Measurements from ENCODE around the gene PXN. TPM values are rescaled to one million over a fixed set of nuclear protein-coding genes. Genes with fewer than 3 reads are reported as not detected.
"Not testable (repeated sequence)": the region's sequence is repeated elsewhere in the genome, so short reads cannot be mapped to it uniquely, and the experiment has no call there.

The PXN gene
- total RNA-seq, 1 donor from 2014 or later = 123 TPM

DNA sequence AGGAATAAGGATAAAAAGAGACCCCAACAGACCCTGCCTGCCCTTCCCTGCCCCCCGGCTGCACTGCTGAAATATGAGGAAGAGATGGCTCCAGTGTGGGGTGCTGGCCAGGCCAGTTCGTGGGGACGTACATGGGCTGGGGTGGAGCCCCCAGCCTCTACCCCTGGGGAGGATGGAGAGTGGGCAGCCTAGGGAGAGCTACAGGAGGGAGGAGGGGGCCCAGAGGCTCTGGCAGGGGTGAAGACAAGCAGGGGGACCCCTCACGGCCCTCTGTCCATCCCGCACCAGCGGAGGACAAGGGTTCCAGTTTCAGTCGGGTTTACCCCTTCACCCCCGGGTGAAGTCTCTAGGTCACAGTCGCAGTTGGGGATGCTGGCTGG is 53.6 kb downstream of the PXN start:
- no peak for DNase-seq (ENCODE audit: low spot score)

DNA sequence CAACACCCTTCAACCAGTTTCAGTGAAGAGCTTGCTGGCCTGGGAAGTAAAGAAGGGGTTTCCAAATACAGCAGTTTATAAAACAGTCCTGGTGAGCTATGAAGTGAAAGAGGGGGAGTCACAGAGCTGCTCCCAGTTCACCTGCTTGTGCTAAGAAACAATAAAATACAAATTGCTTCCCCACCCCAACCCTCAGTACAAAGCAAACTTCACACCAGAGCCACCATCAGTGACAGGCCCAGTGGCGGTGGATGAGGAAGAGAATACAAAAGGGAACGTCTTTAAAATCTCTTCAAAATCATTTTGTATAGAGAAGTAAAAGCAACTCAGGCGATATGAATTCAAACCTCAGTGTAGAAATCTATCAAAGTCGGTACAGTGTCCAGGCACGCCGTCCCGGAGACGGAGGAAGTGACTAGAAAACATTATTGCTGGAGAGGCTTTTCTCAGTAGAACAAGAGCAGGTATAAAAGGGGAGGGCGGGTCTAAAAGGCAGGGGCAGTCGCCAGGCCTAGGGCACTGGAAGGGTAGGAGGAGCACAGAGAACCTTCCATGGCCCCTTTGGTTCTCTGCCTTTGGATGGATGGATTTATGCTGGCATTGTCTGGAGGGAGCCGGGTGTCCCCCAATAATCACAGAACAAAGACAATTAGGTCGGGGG is 54.2 kb downstream of the PXN start:
- DNase-seq (ENCODE audit: low spot score) = no peak

DNA sequence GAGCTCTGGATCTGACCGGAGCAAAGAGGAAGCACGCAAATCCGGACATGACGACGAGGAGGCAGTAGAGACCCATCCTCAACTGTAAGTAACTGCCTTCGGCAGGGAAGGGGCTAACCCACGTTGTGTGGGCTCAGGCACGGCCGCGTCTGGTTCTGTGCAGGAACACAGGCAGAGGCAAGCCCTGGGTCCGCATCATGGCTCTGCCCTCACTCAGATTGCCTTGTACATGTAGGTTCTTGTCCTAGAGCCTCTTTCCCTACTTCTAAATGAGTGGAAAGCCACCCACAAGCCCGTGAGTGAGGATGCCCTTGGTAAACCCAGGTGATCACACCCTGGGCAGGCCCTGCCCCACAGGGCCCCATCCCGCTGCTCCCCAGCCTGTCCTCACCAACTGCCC is 55.7 kb downstream of the PXN start:
- no peak for DNase-seq (ENCODE audit: low spot score)

DNA sequence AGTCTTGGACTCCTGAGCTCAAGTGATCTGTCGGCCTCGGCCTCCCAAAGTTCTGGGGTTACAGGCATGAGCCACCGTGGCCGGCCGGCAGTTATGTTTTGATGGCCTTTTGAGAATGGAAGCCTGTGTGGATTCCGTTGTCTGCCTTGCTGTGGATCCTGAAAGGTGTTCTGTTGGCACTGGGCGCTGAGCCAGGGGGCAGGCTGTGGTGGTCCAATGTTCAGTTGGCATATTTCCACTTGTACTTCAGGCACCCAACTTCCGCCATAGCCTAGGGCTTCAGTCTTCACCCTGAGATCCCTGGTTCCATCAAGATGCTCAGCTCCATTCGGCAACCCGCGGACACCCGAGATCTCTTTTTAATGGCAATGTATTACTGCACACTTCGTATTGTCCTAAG is 58.3 kb downstream of the PXN start:
- no peak for DNase-seq (ENCODE audit: low spot score)

DNA sequence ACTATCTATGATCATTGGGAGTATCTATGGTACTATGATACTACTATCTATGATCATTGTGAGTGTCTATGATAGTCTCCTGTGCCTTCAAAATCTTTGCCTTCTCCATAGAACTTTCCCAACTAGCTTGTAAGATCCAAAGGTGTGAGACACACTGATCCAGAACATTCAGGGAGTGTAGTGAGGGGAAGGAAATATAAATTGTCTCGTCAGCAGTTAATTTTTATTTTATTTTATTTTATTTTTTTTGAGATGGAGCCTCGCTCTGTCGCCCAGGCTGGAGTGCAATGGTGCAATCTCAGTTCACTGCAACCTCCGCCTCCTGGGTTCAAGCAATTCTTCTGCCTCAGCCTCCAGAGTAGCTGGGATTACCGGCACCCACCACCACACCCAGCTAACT is 58.7 kb downstream of the PXN start:
- not testable (repeated sequence) for DNase-seq (ENCODE audit: low spot score)

DNA sequence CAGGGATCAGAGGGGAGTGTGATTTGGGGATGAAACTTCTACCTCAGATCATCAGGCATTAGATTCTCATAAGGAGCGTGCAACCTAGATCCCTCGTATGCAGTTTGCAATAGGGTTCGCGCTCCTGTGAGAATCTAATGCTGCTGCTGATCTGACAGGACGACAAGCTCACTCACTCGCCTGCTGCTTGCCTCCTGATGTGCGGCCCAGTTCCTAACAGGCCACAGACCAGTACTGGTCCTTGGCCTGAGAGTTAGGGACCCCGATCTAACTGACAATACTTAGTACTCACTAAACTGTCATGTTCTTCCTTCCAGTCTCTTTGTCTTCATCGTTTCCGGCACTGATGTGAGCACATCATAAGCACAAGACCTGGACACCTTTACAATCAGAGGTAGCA is 59.3 kb downstream of the PXN start:
- DNase-seq (ENCODE audit: low spot score) = no peak

DNA sequence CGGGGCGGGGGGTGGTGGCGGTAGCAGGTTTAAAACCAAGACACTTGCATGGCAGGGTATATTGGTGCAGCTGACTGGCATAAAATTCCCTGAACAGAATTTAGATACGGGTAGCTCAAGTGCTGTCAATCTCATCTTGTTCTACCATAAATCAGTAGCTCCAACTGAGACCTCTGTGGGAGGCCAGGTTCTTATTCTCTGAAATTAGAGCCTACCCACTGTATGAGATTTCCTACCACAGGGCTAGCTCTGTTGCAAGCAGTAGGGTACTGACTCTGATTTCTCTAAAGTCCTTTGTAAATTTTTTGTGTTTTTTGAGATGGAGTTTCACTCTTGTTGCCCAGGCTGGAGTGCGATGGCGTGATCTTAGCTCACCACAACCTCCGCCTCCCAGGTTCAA is 61.4 kb downstream of the PXN start:
- DNase-seq (ENCODE audit: low spot score) = no peak

DNA sequence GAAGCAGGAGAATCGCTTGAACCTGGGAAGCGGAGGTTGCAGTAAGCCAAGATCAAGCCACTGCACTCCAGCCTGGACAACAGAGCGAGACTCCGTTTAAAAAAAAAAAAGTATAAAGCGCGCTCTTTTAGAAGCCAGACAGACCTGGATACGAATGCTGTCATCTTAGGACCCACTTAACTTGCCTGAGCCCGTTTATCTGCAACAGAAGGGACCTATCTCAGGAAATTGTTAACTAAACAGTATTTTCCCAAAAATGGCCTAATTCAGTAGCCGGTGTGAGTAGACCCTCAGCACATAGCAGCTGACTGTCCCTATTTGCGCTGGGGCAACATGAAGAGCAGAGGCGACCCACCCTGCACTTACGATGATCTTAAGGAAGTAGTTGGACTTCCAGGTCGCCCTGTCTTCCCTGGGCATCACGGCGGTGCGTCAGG is 65.1 kb downstream of the PXN start:
- no peak for DNase-seq (ENCODE audit: low spot score)

DNA sequence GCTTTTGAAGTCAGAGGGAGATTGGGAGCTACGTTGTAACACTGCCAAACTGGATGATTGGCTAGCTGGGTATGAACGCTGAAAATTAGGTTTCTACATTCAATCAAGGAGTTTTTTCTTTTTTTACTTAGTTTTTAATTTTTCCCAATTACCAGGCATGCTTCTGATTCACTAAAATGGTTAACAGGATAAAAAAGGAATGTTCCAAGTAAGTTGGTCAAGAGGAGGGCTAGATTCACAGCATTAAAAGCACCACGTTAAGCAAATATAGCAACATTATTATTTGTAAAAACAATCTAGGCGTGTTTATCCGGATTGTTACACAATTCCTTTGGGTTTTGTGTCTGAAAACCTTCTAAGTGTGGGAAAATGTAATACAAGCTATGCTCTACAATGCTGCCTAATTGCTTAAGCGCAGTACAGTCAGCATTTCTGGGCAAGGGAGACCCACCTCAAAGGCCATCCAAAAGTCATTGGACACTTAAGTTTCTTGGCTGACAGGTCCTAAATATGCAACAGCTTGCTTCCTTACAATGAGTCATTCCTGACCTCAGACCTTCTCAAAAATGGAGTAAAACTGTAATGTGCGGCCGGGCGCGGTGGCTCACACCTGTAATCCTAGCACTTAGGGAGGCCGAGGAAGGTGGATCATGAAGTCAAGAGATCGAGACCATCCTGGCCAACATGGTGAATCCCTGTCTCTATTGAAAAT is 65.8 kb downstream of the PXN start:
- no peak for DNase-seq (ENCODE audit: low spot score)

DNA sequence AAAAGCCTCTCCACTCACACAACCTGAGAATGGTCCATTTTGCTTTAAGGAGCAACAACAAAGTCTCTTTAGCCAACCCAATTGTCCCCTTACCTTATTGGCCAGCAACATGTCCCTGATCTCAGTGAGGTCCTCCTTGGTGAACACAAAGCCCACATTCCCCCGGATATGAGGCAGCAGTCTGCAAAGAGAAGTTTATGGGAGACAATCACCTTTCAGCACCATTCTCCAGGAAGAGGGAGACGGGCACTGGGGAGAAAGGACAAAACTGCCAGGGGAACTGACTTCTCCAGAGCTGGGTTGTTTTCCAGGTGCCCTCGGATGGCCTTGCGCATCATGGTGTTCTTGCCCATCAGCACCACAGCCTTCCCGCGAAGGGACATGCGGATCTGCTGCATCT is 66.5 kb downstream of the PXN start:
- no peak for DNase-seq (ENCODE audit: low spot score)

DNA sequence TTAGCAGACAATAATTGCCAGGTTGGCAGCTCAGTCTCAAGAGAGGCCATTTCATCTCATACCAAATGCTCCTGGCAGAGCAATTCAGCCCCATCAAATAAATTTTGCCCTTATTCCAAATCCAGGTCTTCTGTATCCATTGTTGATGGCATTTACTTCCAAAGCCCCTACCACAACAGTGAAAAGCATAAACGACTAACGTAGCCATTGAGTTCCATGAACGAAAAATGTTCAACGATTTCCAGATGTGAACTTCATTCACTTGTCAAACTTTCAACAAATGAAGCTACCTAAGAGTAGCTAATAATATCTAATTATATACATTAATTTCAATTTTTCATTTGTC is 68.0 kb downstream of the PXN start:
- DNase-seq (ENCODE audit: low spot score) = no peak

DNA sequence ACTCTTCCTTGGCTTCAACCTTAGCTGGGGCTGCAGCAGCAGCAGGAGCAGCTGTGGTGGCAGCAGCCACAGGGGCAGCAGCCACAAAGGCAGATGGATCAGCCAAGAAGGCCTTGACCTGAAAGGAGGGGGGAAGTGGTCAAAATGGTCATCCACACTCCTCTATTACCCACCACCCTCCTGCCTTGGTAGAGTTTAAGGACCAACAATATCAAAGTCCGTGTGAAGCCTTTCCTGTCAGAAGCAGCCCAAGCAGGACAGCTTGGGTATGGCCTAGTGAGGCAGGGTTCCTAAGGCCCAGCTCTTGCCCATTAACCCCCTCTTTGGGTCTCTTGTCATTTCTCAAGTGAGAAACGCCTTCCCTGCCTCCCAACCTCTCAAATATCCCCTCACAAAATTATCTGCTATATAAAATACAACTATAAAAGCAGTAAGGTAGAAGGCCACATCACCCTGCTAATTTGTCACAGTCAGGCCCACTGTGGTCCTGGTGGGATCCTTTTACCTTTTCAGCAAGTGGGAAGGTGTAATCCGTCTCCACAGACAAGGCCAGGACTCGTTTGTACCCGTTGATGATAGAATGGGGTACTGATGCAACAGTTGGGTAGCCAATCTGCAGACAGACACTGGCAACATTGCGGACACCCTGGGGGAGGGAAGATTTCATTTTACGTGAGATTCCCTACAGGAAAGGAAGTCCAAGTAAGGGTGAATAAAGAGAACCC is 68.6 kb downstream of the PXN start:
- DNase-seq (ENCODE audit: low spot score) = not testable (repeated sequence)

DNA sequence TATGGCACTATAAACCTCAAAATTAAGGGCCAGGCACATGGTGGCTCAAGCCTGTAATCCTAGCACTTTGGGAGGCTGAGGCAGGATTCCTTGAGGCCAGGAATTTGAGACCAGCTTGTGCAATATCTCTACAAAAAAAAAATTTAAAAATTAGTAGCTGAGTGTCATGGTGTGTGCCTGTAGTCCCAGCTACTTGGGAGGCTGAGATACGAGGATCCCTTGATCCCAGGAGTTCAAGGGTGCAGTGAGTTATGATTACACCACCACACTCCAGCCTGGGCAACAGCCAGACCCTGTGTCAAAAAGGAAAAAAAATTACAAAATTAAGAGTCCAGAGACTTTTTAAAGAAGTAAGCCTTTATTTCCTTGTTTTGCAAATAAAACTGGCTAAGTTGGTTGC is 69.2 kb downstream of the PXN start:
- no peak for DNase-seq (ENCODE audit: low spot score)

DNA sequence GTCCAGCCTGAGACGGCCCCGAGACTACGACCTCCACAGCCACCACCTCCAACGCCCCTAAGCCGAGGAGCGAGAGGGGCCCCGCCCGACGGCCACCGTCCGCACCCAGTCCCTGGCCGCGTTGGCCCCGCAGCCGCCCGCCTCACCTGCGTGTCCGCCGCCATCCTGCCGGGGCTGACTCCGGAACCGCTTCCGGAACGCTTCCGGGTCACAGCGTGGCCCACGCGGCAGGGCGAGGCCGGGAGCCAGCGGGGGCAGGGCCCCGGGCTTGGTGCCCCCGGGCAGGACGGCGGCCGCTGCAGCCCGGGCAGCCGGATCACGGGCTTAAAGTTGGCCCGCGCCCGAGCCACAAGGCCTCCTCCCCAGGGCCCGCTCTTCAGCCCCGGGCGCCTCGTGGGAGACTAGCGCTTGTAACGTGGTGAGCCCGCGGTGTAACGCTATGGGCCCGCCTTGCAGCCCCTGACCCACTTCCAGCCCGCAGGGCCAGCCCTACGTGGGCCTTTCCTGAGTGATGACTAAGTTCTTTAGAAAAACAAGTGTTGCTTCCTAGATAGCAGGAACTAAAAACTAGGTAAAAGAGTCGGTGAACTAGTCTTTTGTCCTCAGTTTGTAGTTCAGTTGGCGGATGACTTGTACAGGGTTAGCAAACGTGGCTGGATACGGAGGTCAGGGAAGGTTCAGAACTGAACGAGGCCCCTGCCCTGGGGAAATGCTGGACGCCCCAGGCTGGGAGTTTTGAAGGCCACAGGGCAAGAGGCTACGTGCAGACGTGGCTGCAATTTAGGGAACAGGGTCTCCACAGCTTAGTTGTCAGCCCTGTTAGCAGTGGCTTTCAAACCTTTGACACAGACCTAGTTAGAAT is 70.8 kb downstream of the PXN start, which contains the start of gene GCN1:
GCN1 (minus strand) TSS at position 182 of the 862 bp plus-strand sequence; CDS start at position 164, 18 bp downstream.
- peak; percentile 97 for DNase-seq (ENCODE audit: low spot score)

DNA sequence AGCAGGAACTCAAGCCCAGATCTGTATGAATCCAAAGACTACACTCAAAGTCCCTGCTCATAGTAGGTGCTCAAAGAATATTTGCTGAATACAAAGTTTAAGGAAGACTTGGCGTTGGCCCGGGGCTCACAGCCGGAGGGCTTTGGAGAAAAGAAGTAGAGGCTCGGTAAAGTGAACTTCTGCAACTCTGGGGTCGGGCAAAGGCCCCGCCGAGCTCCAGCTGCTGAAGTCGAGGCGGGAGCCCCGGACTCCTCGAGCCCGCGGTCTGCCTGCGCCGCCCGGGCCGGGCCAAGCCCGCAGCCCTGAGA is 71.3 kb downstream of the PXN start:
- no peak for DNase-seq (ENCODE audit: low spot score)

DNA sequence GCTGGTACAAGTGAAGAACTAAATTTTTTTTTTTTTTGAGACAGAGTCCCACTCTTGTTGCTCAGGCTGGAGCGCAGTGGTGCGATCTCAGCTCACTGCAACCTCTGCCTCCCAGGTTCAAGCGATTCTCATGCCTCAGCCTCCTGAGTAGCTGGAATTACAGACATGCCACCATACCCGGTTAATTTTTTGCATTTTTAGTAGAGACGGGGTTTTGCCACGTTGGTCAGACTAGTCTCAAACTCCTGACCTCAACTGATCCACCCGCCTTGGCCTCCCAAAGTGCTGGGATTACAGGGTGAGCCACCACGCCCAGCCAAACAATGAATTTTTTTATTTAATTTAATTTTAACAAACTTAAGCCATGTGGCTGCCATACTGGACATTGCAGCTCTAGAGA is 72.2 kb downstream of the PXN start:
- not testable (repeated sequence) for DNase-seq (ENCODE audit: low spot score)

DNA sequence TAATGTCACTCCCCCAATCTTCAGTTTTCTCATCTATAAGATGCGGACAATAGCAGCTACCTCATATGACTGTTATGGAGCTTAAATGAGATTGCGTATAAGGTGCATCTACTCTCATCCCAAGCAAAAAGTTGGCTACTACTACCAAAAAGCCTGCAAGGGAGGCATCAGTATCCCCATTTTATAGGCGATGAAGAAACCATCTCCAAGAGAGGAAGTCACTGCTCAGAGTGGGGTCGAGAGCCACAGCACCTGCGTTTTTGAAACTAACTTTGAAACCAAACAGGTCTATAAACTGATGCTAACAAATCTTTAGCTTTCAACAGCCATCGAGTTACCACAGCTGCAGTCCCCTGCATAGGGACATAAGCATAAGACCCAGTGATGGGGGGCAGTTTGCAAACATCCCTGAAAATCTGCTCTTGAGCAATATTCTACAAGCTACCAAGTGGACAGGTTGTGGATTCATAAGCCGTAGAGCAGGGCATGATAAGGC is 74.5 kb downstream of the PXN start:
- no peak for DNase-seq (ENCODE audit: low spot score)

DNA sequence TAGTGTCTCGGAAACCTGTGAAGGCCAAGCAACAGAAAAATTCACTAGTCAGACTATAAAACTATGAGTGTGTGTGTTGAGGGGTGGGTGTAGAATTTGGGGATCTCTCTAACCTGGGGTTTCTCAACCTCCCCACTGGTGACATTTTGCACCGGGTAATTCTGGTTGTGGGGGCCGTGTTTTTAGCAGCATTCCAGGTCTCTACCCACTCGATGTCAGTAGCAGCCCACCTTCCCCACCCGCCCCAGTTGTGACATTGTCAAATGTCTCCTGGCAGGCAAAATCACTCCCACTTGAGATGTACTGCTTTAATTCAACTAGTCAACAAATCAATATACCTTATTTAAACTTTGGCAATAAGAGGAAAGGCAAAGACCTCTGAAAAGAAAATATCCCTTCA is 75.1 kb downstream of the PXN start:
- no peak for DNase-seq (ENCODE audit: low spot score)

DNA sequence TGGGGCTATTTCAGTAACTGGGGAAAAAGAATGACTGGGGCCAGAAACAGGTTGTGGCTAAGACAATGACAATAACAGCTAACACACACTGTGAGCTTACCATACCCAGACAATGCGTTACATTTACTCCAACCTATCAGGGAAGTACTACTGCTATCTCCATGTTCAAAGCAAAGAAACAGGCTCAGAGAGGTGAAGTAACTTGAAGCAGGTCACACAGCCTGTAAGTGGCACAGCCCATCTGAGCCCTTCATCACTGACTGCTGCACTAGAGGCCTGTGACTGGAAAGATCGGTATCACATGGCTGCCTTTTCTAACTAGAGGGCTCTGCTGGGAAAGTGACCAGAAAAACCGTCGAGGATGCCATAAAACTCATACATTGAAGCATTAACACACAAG is 78.9 kb downstream of the PXN start:
- no peak for DNase-seq (ENCODE audit: low spot score)

DNA sequence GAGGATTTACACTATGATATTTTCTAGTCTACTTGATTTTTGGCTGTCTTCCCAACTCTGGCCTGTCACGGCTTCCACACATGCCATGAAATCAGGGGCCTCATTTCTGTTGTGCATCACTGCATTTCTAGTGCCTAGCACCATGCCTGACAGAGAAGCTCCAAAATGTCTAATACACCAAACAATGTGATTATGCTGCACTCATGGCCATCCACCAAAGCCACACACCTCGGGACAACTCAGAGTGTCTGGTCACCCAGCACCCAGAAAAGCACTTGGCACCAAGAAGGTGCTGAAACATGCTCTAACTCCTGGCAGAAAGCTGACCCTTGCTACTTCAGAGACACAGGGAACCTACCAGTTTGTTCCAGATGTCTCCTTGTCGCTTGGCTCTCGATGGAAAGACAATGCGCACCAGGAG is 82.3 kb downstream of the PXN start:
- no peak for DNase-seq (ENCODE audit: low spot score)

DNA sequence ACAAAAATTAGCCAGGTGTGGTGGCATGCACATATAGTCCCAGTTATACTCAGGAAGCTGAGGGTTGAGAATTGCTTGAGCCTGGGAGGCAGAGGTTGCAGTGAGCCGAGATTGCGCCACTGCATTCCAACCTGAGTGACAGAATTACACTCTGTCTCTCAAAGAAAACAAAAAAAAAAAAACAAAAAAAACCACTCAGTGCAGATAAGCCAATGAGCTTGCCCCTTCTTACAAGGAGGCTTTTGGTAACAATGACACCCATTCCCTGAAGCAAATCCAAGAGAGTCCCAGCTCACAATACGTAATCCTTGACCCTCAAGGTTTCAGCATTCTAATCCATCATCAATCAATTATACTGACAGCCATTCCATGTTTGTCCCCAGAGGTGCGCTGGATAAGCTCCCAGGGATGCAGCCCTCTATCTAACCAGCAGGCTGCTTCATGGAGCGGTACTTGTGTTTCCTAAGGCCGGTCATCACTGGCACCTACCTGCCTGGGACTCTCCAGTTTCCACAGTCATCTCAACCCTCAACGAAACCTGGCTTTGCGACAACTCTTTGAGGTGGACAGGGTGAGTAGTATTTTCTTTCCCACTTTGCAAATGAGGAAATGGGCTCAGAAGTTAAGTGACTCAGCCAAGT is 83.4 kb downstream of the PXN start:
- DNase-seq (ENCODE audit: low spot score) = no peak

Data from mesenteric fat pad (tissue), 1 donor.